HG02870 (cell line): ENCODE data around the gene TRPM3.

ENCODE experiments used
- ATAC-seq: cut with Tn5 transposase; IDR thresholded peaks from one replicate; pipeline ENCODE4 v1.9.1; 2021; ENCODE audit warnings: mild to moderate bottlenecking, moderate library complexity; ENCODE audit not compliant: unreplicated experiment

TRPM3 gene

GRCh38 chr9:71105192-71105591 lies 16.2 kb downstream of the TRPM3 start:
- ATAC-seq = no peak

- ATAC-seq = no peak
Measured at GRCh38 chr9:71098801-71099200, 22.6 kb downstream of the TRPM3 start.

GRCh38 chr9:71097671-71098070 lies 23.8 kb downstream of the TRPM3 start:
- no peak for ATAC-seq

GRCh38 chr9:71096421-71097108 lies 24.9 kb downstream of the TRPM3 start:
- no peak for ATAC-seq

GRCh38 chr9:71094708-71095251 lies 26.6 kb downstream of the TRPM3 start:
- no peak for ATAC-seq

- no peak for ATAC-seq
Measured at GRCh38 chr9:71090896-71091295, 30.5 kb downstream of the TRPM3 start.

- no peak for ATAC-seq
Measured at GRCh38 chr9:71079451-71079850, 42.0 kb downstream of the TRPM3 start.

GRCh38 chr9:71076096-71076495 lies 45.3 kb downstream of the TRPM3 start:
- ATAC-seq = no peak

- ATAC-seq = no peak
Measured at GRCh38 chr9:71073494-71073893, 47.9 kb downstream of the TRPM3 start.

- ATAC-seq = no peak
Measured at GRCh38 chr9:71072587-71072986, 48.8 kb downstream of the TRPM3 start.

GRCh38 chr9:71071633-71072032 lies 49.8 kb downstream of the TRPM3 start:
- ATAC-seq = no peak

GRCh38 chr9:71058660-71059059 lies 62.8 kb downstream of the TRPM3 start:
- ATAC-seq = no peak

GRCh38 chr9:71052287-71052686 lies 69.1 kb downstream of the TRPM3 start:
- ATAC-seq = no peak

GRCh38 chr9:71048280-71048679 lies 73.1 kb downstream of the TRPM3 start:
- no peak for ATAC-seq

GRCh38 chr9:71042448-71042990 lies 78.9 kb downstream of the TRPM3 start:
- ATAC-seq = no peak

GRCh38 chr9:71037521-71037920 lies 83.9 kb downstream of the TRPM3 start:
- no peak for ATAC-seq

GRCh38 chr9:71036501-71036900 lies 84.9 kb downstream of the TRPM3 start:
- ATAC-seq = no peak

GRCh38 chr9:71032779-71033178 lies 88.6 kb downstream of the TRPM3 start:
- ATAC-seq = no peak

GRCh38 chr9:71025728-71026127 lies 95.7 kb downstream of the TRPM3 start:
- ATAC-seq = no peak

GRCh38 chr9:71025201-71025600 lies 96.2 kb downstream of the TRPM3 start:
- ATAC-seq = no peak

- ATAC-seq = no peak
Measured at GRCh38 chr9:71010258-71010657, 111.2 kb downstream of the TRPM3 start.

GRCh38 chr9:71005456-71005855 lies 116.0 kb downstream of the TRPM3 start:
- ATAC-seq = no peak

- ATAC-seq = no peak
Measured at GRCh38 chr9:71004196-71004595, 117.2 kb downstream of the TRPM3 start.
